ENCODE results near the gene LARP7.

Gene LARP7

GRCh38 chr4:112651641-112652040, 14.7 kb downstream of the LARP7 start:
- Histone ChIP-seq H3K9me3 (ENCODE audit: control insufficient read depth, insufficient read depth, low read depth, low read length) (no peaks in the 10 kb centered on the region), H3K4me3 (ENCODE audit: low read depth, low read length) (no peak overlapping the region), H3K36me3 (ENCODE audit: control insufficient read depth in 2 of 2, insufficient read depth in 1 of 2, low read length in 2 of 2) (peaks cover 22 to 80% of the 10 kb centered on the region in 2 experiments), H3K4me1 (ENCODE audit: control insufficient read depth, insufficient read depth, low read length) (no peaks in the 10 kb centered on the region), H3K27ac (ENCODE audit: extremely low read depth, low read depth, low read length) (no peak overlapping the region)
- TF ChIP-seq ZNF521 (tag by site-specific recombination; IDR thresholded peaks at IDR 0.05) = no peak
- no peak for TF ChIP-seq ZNF426 (tag by site-specific recombination; IDR thresholded peaks at IDR 0.05)
- TF ChIP-seq ZNF555 (tag by site-specific recombination; conservative IDR thresholded peaks at IDR 0.05) = no peak
- TF ChIP-seq ZNF132 (tag by site-specific recombination; IDR thresholded peaks at IDR 0.05; ENCODE audit: borderline replicate concordance) = no peak
- TF ChIP-seq ZFP3 (tag by site-specific recombination; IDR thresholded peaks at IDR 0.05; ENCODE audit: low read depth) = no peak
- no peak for TF ChIP-seq ZNF664 (tag by site-specific recombination; IDR thresholded peaks at IDR 0.05)
- TF ChIP-seq GFI1B (tag by site-specific recombination; IDR thresholded peaks at IDR 0.05) = no peak
- TF ChIP-seq ZNF449 (tag by site-specific recombination; IDR thresholded peaks at IDR 0.05) = no peak
- no peak for TF ChIP-seq ZBTB8A (tag by site-specific recombination; IDR thresholded peaks at IDR 0.05)
- no peak for TF ChIP-seq TCF7L2 (IDR thresholded peaks at IDR 0.05; ENCODE audit: borderline replicate concordance, low read depth, low read length)
- TF ChIP-seq ZNF23 (tag by site-specific recombination; IDR thresholded peaks at IDR 0.05; ENCODE audit: borderline replicate concordance) = no peak
- TF ChIP-seq ZNF248 (tag by site-specific recombination; IDR thresholded peaks at IDR 0.05) = no peak
- no peak for TF ChIP-seq ZIC2 (tag by site-specific recombination; IDR thresholded peaks at IDR 0.05)
- TF ChIP-seq ZBTB7A (tag by site-specific recombination; IDR thresholded peaks at IDR 0.05; ENCODE audit: low read depth) = no peak
- no peak for TF ChIP-seq FEZF1 (tag by site-specific recombination; IDR thresholded peaks at IDR 0.05)
- TF ChIP-seq ZNF114 (tag by site-specific recombination; IDR thresholded peaks at IDR 0.05) = no peak
- no peak for TF ChIP-seq ZBTB10 (tag by site-specific recombination; IDR thresholded peaks at IDR 0.05)
- ChIA-PET POLR2A (no interaction called here), CTCF (interaction anchor here (0.6 to 0.8 kb wide), 2 partner anchors 908 to 1409 kb away, joined by 3 to 5 read pairs; no protein-coding TSS in a partner anchor)

GRCh38 chr4:112652216-112652615, 15.3 kb downstream of the LARP7 start:
- TF ChIP-seq ZNF37A (tag by site-specific recombination; IDR thresholded peaks at IDR 0.05) = no peak
- no peak for TF ChIP-seq ZBTB10 (tag by site-specific recombination; IDR thresholded peaks at IDR 0.05)
- Histone ChIP-seq H3K36me3 (ENCODE audit: control insufficient read depth in 2 of 2, insufficient read depth in 1 of 2, low read length in 2 of 2) (peaks cover 22 to 78% of the 10 kb centered on the region in 2 experiments), H3K4me1 (ENCODE audit: control insufficient read depth, insufficient read depth, low read length) (no peaks in the 10 kb centered on the region), H3K9me3 (ENCODE audit: control insufficient read depth, insufficient read depth, low read depth, low read length) (no peaks in the 10 kb centered on the region), H3K4me3 (ENCODE audit: low read depth, low read length) (no peak overlapping the region), H3K27ac (ENCODE audit: extremely low read depth, low read depth, low read length) (no peak overlapping the region)
- CTCF ChIA-PET = interaction anchor here (0.6 to 0.7 kb wide), 2 partner anchors 9 to 909 kb away, joined by 5 to 7 read pairs; no protein-coding TSS in a partner anchor
- POLR2A ChIA-PET = no interaction called here

Measured in HEK293 (cell line).